Peyer's patch (tissue), 4 donors: ENCODE results near the gene GREB1.

Source experiments
- POLR2A ChIP-seq, 2 donors: fragments of 450-650 bp; IDR thresholded peaks; one replicate each; pipeline ENCODE4 v1.5.1; 2017; ENCODE audit warnings: antibody characterized with exemption in 2 of 2, mild to moderate bottlenecking in 2 of 2, moderate library complexity in 2 of 2
- TF ChIP-seq, protein P1 (sequence below), 6 experiments: fragments of 450-650 bp in 4 of 6; fragments of 200-600 bp in 2 of 6; sonication (generic) in 1 of 6; IDR thresholded peaks; one replicate each; pipeline ENCODE4 v1.5.1; 2017 to 2019; ENCODE audit warnings: antibody characterized with exemption in 6 of 6, mild to moderate bottlenecking in 3 of 6, moderate library complexity in 1 of 6

DNA sequence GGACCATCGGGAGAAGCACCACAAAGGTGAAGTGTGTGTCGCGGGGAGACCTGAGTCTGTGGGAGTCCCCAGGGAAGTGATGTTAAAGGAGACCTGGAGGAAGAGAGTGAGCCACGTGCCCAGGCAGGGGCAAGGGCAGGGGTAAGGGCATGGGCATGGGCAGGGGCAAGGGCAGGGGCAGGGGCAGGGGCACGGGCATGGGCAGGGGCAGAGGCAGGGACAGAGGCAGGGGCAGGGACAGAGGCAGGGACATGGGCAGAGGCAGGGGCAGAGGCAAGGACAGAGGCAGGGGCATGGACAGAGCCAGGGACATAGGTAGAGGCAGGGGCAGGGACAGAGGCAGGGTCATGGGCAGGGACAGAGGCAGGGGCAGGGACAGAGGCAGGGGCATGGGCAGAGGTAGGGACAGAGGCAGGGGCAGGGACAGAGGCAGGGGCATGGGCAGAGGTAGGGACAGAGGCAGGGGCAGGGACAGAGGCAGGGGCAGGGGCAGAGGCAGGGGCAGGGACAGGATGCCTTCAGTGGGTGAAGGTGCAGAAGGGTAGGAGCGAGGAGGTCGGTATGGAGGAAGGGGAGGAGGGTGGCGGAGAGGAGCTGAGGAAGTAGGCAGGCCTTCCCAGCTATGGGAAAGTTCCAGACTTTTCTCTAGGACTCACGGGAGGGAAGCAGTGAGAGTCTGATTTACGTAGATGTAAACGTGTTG, 102.9 kb downstream of the GREB1 start:
- TF ChIP-seq, protein P1, sequence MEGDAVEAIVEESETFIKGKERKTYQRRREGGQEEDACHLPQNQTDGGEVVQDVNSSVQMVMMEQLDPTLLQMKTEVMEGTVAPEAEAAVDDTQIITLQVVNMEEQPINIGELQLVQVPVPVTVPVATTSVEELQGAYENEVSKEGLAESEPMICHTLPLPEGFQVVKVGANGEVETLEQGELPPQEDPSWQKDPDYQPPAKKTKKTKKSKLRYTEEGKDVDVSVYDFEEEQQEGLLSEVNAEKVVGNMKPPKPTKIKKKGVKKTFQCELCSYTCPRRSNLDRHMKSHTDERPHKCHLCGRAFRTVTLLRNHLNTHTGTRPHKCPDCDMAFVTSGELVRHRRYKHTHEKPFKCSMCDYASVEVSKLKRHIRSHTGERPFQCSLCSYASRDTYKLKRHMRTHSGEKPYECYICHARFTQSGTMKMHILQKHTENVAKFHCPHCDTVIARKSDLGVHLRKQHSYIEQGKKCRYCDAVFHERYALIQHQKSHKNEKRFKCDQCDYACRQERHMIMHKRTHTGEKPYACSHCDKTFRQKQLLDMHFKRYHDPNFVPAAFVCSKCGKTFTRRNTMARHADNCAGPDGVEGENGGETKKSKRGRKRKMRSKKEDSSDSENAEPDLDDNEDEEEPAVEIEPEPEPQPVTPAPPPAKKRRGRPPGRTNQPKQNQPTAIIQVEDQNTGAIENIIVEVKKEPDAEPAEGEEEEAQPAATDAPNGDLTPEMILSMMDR (IDR thresholded peaks at IDR 0.05), result no peak
- no peak for TF ChIP-seq POLR2A (IDR thresholded peaks at IDR 0.05)
